RKO (cell line): ENCODE measurements around the gene SP8.

ENCODE experiments used
- DNase-seq: peaks from one replicate; pipeline ENCODE4 v3.0.0-alpha.2; 2016; ENCODE audit warnings: low spot score

The SP8 gene

DNA sequence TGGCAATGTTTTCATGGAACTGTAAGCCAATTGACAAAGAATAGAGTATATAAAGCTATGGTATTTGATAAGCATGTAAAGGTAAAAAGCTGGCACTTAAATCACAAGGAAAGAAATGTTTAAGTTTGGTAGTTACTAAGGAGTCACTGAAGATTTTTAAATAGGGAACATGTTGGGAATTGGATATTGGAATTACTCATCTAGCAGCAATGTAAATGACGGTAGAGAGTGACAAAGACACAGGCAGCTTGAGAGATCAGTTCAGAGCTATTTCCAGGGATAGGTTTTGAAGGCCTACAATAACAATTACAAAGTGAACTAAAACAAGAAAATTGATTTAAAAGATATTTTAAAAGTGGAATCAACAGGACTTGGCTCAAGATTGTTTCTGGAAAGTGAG, 36.8 kb downstream of the SP8 start:
- DNase-seq: no peak

DNA sequence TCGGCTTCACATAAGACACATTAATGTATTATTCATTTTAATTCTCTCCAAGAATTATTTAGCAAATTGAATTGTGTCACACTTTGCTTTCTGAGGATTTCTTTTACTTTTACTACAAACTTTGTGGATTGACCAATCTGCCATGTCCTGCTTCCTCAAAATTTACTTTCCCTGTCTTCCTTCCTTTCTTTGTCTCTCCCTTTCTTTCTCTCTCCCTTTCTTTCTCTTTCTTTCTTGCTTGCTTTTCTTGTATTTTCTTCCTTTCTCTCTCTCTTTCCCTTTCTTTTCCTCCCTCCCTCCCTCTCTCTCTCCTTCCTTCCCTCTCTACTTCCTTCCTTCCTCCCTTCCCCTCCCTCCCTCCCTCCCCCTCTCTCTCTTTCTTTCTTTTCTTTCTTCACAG, 37.8 kb downstream of the SP8 start:
- DNase-seq: no peak

DNA sequence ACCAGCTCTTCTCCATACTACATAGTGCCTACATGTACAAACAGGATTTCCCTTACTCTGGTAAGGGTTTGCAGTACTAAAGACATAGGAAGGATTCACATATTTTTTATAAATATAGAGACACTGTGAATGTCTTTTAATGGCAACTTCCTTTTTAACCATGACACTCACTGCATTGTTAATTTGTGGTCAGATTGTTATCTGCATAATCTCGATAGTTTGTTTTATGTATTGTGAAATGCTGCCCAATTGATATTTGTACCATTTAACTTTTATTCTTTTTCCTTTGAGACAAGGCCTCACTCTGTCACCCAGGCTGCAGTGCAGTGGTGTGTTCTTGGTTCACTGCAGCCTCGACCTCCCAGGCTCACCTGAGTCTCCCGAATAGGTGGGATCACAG, 39.7 kb downstream of the SP8 start:
- no peak for DNase-seq

DNA sequence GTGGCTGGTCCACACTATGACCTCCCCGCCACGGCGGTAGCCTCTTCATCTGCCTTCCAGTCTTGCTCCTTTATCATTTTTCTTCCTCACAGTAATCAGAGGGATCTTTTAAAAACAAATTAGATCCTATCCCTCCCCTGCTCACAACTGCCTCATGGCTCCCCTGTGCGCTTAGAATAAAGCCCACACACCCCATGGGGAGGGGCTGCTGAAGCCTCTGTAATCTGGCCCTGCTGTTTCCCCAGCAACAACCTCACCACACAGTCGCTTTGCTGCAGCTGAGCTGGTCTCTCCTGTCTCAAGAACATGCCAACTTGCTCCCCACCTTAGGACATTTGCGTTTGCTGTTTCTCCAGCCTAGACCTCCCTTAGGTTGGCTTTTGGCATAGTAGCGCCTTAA, 41.0 kb downstream of the SP8 start:
- no peak for DNase-seq

DNA sequence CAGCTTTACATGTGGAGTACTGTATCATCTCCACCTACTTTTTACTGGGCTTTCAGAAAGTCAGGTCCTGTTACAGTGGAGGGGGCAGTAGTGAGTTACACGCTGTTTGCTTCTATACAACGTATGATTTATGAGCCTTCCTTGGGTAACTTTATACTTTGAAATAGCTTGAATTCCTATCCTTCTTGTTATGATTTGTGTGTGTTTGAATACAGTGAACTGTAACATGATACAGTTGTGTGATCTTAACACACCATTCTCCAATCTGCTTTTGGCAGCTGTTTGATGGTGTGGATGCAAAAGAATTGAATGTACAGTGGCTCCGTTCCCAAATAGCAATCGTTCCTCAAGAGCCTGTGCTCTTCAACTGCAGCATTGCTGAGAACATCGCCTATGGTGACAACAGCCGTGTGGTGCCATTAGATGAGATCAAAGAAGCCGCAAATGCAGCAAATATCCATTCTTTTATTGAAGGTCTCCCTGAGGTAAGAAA, 41.7 kb downstream of the SP8 start:
- peak; percentile 34 for DNase-seq

DNA sequence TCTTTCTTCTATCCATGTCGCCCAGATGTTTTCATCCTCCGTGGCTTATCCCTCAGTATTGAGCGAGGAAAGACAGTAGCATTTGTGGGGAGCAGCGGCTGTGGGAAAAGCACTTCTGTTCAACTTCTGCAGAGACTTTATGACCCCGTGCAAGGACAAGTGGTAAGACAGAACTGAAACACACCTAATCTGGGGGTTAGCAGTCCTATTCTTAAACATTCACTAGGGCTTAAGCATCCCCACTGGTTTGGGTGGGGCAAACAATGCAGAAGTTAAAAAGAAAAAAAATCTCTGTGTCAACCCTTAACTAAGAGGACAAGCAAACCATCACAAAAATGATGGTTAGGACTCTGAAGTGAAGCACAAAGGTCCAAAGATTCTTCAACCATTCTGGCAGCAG, 43.8 kb downstream of the SP8 start:
- DNase-seq: no peak

DNA sequence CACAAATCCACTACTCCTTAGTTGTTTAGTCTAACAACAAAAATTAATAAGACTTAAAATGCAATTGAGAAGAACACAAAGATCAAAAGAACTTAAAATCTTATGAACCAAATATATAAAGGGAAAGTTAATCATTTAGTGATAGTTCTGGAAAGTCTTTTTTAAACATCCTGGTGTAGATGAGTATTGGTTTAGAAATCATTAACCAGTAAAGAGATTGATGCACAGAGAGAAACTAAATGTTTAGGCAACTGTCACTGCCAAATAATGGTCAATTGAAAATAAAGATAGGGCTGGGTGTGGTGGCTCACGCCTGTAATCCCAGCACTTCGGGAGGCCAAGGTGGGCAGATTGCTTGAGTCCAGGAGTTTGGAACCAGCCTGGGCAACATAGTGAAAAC, 44.9 kb downstream of the SP8 start:
- DNase-seq: no peak

DNA sequence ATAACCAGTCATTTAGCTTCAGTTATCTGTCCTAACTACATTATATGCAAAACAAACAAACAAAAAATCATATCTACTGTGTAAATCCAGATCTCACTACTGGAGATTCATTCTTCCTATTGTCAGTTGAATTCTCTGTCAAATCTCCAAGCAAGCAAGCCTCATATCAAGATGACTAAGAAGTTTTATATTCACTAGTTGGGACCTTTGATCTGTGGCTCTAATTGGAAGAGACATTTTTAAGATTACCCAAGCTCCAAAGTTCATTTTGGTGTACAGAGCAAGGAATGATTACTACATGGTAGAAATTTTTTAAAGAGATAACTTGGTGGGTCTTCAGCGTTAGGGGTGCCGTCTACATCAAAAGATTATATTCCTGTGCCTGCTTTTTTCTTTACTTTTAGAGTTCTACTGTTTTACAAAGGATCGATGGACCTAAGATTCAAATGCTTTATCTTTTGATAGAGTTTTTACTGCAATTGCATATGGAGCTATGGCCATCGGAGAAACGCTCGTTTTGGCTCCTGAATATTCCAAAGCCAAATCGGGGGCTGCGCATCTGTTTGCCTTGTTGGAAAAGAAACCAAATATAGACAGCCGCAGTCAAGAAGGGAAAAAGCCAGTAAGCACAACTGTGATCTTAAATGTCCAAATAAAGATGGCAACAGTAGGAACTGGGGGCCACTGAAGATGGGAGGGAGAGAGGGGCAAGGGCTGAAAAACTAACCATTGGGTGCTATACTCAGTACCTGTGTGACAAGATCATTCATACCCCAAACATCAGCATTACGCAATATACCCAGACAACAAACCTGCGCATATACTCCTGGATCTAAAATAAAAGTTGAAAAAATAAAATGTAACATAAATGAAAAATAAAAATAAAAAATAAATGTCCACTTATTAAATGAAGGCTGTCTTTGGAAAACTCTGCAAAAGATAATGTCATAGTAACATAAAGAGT, 47.9 kb downstream of the SP8 start:
- no peak for DNase-seq

DNA sequence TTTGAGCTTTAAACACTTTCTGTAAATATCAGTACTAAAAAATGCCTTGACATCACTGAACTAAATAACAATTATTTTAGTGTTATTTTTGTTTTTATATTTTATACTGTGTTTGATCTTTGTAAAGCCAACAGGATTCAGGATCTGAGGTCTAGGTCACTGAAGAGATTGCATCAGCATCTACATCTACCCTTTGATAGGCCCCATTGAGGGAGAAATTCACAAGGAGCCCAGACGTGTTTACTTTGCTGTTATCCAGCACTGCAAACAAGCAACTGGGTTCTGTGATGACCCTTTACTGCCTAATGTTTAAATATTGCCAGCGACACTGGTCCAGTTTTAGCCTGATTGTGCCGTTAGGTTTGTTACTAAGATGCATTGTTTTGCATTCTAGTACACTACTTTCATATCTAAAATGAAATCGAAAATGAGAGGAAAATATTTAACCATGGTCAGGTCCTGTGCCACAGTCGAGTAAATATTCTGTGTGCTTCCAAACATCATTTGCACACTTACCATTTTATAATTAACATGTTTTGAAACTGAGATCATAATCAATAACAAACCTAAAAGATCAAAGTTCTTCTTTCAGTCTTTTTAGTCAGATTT, 48.7 kb downstream of the SP8 start:
- DNase-seq: no peak

DNA sequence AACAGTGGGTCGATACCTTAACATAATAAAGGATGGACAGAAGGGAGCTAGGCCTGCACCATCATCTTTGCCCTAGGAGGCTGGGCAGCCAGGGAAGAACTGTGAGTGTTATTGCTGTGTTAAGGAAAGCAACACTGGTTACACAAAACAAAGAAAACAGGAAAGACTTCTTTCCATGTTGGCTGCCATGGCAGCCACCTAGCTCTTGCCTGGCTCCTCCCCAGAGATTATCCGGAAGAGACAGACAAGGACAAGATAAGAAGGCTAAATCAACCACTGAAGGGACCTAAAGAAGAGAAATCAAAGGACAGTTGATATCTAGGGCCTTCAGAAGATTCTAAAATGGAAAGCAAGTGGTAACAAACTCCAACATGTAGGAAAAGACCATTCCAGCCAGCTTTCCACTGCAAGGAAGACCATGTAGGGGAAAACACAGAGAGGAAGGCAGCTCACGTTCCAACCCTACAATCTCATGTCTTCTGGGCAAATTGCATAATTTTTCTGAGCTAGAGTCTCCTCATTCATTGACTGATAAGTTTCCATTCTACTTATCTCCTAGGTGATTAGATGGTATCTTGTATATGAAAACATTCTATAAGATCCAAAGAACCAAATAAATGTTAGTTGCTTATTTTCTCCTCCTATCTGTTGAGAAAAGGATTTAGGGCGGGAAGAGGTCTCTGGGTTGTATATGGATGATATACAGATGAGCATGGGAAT, 51.2 kb downstream of the SP8 start:
- no peak for DNase-seq
